ENCODE data around the gene PACSIN3.

Gene PACSIN3

GRCh38 chr11:47178737-47179654 lies 7.2 kb downstream of the PACSIN3 start:
- ChIA-PET CTCF (interaction anchor here (1.0 to 6.7 kb wide), 28 partner anchors 9 to 675 kb away, joined by 3 to 66 read pairs (median 6); partner anchors contain the start of genes ACP2, DDB2, NR1H3 and PACSIN3), POLR2A (interaction anchor here (0.5 kb wide), 1 partner anchor 183 kb away, joined by 4 read pairs; no protein-coding TSS in a partner anchor)
- TF ChIP-seq CTCF (IDR thresholded peaks at IDR 0.05; ENCODE audit: control extremely low read depth, extremely low read depth, low read depth, missing control alignments), result no peak
- DNase-seq (ENCODE audit: extremely low spot score), result no peak

GRCh38 chr11:47178316-47178715 lies 7.9 kb downstream of the PACSIN3 start:
- ChIA-PET POLR2A (interaction anchor here (0.5 kb wide), 1 partner anchor 184 kb away, joined by 4 read pairs; no protein-coding TSS in a partner anchor), CTCF (interaction anchor here (0.7 to 6.7 kb wide), 30 partner anchors 8 to 675 kb away, joined by 3 to 66 read pairs (median 5); partner anchors contain the start of genes ACP2, DDB2, NR1H3 and PACSIN3)
- TF ChIP-seq CTCF (IDR thresholded peaks at IDR 0.05; ENCODE audit: control extremely low read depth, extremely low read depth, low read depth, missing control alignments), result no peak
- DNase-seq (ENCODE audit: extremely low spot score), result no peak

- DNase-seq (ENCODE audit: extremely low spot score), result no peak
- TF ChIP-seq CTCF (IDR thresholded peaks at IDR 0.05; ENCODE audit: control extremely low read depth, extremely low read depth, low read depth, missing control alignments), result no peak
- CTCF ChIA-PET, result interaction anchor here (0.6 to 6.7 kb wide), 29 partner anchors 9 to 676 kb away, joined by 3 to 66 read pairs (median 5); partner anchors contain the start of genes ACP2, NR1H3, PACSIN3 and SPI1
- POLR2A ChIA-PET, result no interaction called here
Measured at GRCh38 chr11:47177846-47178245, 8.4 kb downstream of the PACSIN3 start.

- peak; percentile 64 for TF ChIP-seq CTCF (IDR thresholded peaks at IDR 0.05; ENCODE audit: control extremely low read depth, extremely low read depth, low read depth, missing control alignments)
- CTCF ChIA-PET, result interaction anchor here (0.6 to 6.7 kb wide), 29 partner anchors 10 to 676 kb away, joined by 3 to 66 read pairs (median 5); partner anchors contain the start of genes ACP2, NR1H3, PACSIN3 and SPI1
- DNase-seq (ENCODE audit: extremely low spot score), result peak; percentile 84
- POLR2A ChIA-PET, result no interaction called here
Measured at GRCh38 chr11:47177229-47177845, 8.9 kb downstream of the PACSIN3 start.

- peak; percentile 100 for DNase-seq (ENCODE audit: extremely low spot score)
- ChIA-PET CTCF (interaction anchor here (0.6 to 6.7 kb wide), 12 partner anchors 11 to 235 kb away, joined by 3 to 66 read pairs (median 6); partner anchors contain the start of genes ACP2, NR1H3, PACSIN3 and SPI1), POLR2A (no interaction called here)
- TF ChIP-seq CTCF (IDR thresholded peaks at IDR 0.05; ENCODE audit: control extremely low read depth, extremely low read depth, low read depth, missing control alignments), result no peak
Measured at GRCh38 chr11:47176328-47177228, 9.7 kb downstream of the PACSIN3 start, which contains the start of gene ARFGAP2. TSS of gene ARFGAP2 (minus strand) at chr11:47176879. CDS start at chr11:47176853, 26 bp downstream.

Data from GM10248 (cell line).